ENCODE results near the gene SYNGR2. TPM values are rescaled to one million over a fixed set of nuclear protein-coding genes. Genes with fewer than 3 reads are reported as not detected.

Gene SYNGR2
- total RNA-seq, 1 donor from 2014 or later = 164 TPM

DNA sequence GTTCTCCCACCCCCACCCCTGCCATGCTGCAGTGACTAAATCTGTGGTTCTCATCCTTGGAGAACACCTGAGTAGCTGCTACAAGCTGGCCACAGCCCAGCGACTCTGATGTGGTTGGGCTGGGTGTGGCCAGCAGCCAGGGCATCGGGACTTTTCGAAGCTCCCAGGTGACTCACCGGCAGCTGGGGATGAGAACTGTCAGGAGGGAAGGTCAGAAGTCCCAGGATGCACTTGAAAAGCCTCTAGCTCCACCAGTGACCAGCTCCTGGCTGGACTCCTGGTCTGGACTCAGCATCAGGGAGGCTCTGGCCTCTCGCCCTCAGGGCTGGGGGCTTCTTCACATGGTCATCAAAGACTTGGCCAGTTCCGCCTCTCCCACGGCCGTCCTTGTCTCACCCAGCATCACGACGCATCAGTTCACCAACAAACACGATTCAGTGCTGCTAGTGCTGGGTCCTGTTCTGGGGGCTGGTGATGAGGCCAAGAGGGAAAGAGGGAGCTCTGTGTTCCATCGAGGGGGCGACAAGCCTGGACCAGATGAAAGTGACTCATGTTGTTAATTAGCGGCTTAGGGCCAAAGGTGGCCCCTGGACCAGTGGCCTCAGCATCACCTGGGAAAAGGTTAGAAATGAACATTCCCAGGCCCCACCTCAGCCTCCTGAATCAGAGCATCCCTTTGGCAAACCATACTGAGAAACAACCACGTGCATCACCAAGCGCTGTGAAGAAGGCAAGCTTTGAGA lies 26.1 kb upstream of the SYNGR2 start:
- no peak for DNase-seq (ENCODE audit: extremely low read depth, low read depth, low spot score)

- DNase-seq (ENCODE audit: extremely low read depth, low read depth, low spot score) = no peak
Observed at GRCh38 chr17:78143214-78144146, 24.9 kb upstream of the SYNGR2 start.

DNA sequence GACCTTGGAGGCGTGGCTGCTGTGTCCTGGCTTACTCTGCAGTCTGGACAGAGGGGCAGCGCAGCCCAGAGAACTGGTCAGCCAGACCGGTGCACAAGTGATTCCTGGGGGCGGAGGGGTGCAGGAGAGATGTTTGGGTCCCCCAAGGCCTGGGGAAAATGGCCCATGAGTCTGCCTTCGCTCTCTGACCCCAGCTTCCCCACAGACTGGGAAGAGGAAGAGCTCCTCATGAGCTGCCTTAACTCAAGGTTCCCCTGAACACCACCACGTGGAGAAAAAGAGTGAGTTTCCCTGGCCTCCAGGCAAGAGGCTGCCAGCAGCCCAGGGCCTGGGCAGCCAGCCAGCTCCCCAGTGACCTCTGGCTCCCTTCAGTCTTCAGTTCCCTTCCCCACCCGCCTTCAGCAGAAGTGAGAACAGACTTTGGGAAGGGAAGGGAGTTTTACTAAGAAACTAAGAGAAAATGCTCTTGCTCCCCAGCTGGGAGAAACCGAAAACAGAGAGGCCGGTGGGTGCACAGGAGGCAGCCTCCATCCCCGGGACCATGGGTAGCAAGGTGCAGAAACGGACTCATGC lies 24.1 kb upstream of the SYNGR2 start:
- peak; percentile 22 for DNase-seq (ENCODE audit: extremely low read depth, low read depth, low spot score)

DNA sequence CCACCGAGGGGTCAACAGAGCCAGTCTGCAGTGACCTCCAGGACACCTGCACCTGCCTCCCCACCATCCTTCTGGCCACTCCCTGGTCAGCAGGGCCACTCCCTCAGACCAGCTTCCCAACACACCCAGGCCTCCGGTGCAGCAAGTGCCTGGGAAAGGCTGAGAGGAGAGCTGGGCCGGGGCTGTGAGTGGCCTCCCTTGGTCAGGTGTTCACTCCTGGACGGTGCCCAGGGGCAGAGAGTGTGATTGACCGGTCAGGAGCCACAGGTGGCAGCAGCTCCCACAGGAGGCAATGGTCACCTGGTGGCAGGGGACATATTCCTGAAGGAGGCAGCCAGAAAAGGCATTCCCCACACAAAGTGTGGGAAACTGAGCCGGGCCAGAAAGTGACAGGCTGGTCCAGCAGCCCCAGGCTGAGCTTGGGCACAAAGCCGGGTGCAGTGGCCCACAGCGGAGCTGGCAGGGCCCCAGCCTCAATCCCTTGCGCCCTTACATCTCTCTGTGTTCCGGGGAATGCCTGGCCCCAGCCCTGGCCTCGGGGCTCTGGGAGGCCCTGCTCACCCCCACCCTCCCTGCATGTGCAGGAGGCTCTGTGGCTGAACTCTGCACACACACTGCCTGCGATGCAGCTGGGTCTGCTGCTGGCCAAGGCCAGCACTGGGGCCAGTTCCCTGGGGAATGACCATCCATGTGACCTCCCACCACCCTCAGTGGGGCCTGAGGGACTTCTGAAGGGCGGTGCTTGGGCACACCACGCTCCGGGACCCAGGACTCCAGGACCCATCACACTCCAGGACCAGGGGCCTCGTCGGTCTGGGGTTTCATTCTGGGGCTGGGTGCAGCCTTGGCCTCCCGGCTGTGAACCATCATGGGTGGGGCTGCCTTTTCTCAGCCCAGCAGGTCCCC lies 23.4 kb upstream of the SYNGR2 start:
- no peak for DNase-seq (ENCODE audit: extremely low read depth, low read depth, low spot score)

DNA sequence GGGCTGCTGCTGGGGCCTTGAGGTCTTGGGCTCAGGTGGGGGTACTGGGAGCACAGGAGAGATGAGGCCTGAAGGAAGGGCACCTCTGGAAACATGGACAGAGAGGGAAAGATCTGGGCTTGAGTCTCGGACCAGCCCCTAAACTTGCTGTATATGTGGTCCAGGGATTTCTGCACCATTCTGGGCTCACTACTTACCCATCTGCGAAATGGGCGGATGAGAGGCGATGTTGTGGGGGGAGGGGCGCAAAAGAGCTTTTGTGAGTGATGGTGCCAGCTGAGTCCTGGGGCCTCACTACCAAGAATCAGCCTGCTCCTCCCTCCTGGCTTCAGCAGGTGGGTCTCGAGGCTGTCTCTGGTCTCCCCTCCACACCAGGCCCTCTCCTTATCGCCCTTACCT lies 21.9 kb upstream of the SYNGR2 start:
- no peak for DNase-seq (ENCODE audit: extremely low read depth, low read depth, low spot score)

DNA sequence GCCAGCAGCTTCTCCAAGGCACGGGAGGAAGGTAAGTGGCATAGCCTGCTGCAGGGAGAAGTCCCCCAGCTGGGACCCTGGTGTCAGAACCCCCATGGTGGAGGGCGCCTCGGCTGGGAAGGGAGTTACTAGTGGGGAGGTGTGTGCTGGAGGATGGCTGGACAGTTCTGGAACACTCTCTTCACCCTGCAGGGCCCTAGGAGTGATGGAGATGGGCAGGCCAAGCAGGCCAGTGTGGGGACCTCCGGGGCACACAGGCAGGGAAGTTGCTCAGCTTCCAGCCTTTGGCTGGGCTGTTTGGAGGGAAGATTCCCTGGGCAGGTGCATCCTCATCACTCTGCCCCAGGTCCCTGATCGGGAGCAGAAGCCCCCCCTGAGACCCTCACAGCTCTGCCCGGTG lies 21.5 kb upstream of the SYNGR2 start:
- DNase-seq (ENCODE audit: extremely low read depth, low read depth, low spot score) = no peak

- no peak for DNase-seq (ENCODE audit: extremely low read depth, low read depth, low spot score)
Observed at GRCh38 chr17:78147315-78147998, 20.9 kb upstream of the SYNGR2 start.

GRCh38 chr17:78148286-78149016 lies 19.9 kb upstream of the SYNGR2 start:
- DNase-seq (ENCODE audit: extremely low read depth, low read depth, low spot score) = no peak

DNA sequence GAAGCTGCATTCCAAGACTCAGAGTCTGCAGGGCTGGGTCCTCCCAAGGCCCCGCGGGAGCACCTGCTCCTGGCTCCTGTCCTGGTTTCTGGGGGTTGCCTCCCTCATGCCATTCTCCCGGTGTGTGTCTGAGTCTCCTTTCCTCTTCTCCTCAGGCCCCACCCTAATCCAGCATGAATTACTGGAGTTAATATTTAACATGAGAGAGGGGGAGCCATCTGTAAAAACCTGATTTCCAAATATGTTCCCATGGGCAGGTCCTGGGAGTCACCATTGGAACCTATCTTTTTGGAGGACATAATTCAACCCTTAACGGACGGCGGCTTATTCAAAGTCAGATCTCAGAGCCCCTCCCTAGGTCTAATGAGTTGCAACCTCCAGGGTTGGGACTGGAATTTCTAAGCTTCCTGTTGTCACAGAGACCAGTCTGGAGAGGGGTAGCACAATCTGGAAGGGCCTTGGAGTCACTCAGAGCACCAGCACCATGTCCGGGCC lies 16.8 kb upstream of the SYNGR2 start:
- DNase-seq (ENCODE audit: extremely low read depth, low read depth, low spot score) = no peak

DNA sequence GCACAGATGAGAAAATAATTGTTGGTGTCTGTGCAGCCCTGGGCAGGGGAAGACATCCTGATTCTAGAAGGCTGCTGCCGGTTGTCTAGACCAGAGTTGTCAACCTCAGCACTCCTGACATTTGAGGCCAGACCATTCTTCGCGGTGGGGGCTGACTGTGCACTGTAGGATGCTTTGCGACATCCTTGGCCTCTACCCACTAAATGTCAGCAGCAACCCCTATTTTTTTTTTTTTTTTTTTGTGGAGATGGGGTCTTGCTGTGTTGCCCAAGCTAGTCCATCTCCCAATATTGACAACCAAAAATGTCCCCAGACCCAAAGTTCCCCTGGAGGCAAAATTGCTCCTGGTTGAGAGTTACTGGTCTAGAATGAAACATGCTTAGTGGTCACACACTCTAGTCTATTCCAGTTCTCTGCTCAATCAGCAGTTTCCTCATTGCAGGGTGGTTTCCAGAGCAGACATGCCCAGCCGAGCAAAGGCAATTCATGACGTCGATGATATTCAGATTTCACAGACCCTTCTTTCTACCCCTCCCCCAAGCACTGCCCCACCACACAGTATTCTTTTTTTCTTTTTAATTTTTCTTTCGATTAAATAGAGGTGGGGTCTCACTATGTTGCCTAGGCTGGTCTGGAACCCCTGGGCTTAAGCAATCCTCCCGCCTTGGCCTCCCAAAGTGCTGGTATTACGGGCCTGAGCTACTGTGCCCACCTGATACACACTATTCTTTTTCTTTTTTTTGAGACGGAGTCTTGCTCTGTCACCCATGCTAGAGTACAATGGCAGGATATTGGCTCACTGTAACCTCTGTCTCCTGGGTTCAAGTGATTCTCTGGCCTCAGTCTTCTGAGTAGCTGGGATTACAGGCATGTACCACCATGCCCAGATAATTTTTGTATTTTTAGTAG lies 13.2 kb upstream of the SYNGR2 start:
- DNase-seq (ENCODE audit: extremely low read depth, low read depth, low spot score) = no peak

DNA sequence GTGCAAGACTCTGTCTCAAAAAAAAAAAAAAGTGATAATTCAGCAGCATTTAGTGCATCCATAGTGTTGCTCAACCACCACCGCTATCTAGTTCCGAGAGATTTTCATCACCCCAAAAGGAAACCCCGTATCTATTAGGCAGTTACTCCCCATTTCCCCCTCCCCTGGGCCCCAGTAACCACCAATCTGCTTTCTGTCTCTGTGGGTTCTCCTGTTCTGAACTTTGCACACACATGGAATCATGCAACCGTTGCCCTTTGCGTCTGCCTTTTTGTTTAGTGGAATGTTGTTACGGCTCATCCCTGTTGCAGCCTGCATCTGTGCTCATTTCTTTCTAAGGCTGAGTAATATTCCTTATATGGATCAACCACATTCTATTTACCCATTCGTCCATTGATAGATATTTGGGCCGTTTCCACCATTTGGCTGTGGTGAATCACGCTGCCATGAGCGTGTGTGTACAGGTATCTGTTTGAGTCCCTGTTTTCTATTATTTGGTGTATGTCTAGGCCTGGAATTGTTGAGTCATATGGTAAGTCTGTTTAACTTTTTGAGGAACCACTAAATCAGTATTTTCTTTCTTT lies 8.7 kb upstream of the SYNGR2 start:
- DNase-seq (ENCODE audit: extremely low read depth, low read depth, low spot score) = no peak

- DNase-seq (ENCODE audit: extremely low read depth, low read depth, low spot score) = no peak
Observed at GRCh38 chr17:78163881-78164747, 4.3 kb upstream of the SYNGR2 start.

DNA sequence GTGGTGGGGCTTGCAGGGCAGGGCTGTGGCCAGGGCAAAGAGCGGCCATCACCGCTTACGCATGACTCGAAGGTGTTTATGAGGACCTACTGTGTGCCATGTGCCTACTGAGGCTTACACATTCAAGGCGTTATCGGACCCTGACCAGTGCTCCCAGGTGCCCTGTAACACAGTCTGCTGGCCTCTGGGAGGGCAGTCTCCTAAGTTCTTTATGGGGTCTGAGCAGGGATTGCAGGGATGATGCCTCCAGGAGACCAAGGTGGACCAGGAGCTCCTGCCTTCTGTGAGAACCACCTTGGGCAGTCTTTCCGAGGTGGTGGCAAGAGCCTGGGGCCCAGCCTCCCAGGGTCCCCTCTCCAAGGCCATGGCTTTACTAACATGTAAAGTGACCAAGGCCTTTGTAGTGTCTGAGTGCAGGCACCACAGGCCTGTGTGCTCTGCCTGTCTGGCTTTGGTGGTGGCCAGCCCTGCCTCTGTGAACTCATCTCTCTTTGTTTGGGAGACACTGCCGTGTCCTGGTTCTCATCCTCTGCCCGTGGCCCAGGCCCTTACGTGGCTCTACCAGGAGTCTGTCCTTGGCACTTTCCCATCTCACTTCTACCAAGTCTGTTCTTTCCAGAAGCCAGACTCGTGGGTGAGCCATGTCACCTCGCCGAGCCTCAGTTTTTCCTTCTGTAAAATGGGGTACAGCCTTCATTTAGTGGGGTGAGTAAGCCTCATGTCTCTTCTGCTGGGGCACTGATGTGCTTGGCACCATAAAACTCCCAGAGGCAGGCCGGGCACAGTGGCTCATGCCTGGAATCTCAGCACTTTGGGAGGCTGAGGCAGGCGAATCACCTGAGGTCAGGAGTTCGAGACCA lies 3.4 kb upstream of the SYNGR2 start:
- no peak for DNase-seq (ENCODE audit: extremely low read depth, low read depth, low spot score)

DNA sequence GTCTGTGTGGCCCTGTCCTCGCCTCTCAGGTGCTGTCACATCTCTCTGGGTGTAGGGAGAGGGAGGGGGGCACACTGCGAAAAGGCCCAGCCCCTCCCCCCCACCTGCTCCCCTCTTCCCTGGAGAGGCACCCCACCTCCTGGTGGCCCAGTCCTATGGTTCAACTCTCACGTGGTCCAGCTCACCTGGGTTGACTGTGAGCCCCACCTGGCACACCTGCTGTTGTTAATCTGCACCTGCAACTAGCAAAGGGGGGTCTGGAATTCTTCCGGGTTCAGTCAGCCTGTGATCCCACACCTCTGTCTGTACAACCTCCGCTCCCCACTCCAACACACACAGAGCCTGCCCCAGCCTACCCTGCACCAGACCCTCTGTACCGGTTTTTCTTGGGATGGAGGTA lies 2.0 kb upstream of the SYNGR2 start:
- DNase-seq (ENCODE audit: extremely low read depth, low read depth, low spot score) = no peak

DNA sequence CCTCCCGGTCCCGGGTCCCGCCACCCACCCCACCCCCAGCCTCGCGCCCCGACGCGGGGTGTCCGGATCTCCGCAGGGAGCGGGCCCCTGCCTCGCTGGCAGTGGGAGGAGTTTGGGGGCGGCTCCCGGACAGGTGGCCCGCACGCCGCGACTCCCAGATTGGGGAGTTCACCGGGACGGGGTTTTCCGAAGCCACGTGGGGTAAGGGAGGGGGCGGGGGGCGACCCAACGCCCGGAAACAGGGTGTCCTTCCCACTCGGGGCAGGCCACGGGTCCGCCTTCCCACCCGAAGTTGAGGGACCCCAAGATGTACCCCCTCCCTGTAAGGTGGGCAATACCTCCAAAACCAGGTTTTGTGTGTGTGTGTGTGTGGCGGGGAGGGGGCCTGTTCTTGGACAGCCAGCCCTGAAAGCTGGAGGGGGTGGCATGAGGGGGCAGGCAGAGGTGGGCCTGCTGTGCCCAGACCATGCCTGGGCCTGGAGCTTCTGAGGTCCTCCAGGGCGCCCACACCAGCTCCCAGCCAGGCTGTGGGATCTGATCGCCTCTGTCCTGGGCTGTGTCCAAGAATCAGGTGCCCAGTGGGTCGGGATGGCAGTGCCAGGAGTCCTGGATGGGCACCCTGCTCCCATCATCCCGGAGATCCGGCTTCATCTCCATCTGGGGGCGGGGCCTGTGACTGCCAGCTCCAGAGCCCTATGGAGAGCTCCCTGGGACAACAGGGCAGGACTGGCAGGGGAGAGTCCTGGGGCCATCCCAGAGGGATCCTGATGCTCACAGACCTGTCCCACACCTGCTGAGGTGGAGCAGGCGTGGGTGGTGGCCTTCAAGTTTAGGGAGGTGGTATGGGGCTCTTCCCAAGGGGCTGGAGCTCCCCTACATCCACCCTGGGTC lies 767 bp downstream of the SYNGR2 start:
- no peak for DNase-seq (ENCODE audit: extremely low read depth, low read depth, low spot score)

All from glomerular endothelial cell (primary cell).